A673 (cell line): Measurements from ENCODE around the gene KCNQ1. TPM values are rescaled to one million over a fixed set of nuclear protein-coding genes. Genes with fewer than 3 reads are reported as not detected.

ENCODE experiments used
- BruUV-seq: library from RNA; stranded (reverse); fragments of 400-500 nt; replicated peaks from 2 replicates; lab custom pipeline; 2021; lab: Mats Ljungman, UMichigan
- CTCF ChIA-PET: fragments of 300-600 bp; sonication (Branson Sonifier 250); formaldehyde crosslinking; loops from one replicate; lab custom pipeline; 2022; ENCODE audit warnings: antibody characterized with exemption; lab: Charles Lee
- POLR2A ChIA-PET: fragments of 300-600 bp; sonication (Branson Sonifier 250); formaldehyde crosslinking; loops from one replicate; lab custom pipeline; 2022; ENCODE audit warnings: antibody characterized with exemption; ENCODE audit not compliant: low non-redundant PET; lab: Charles Lee
- DNase-seq: peaks from one replicate; pipeline ENCODE4 v3.0.0-alpha.2; 2015; ENCODE audit warnings: low spot score
- H3K27ac ChIP-seq: fragments of 200-600 bp; sonication (generic); 2 replicates; pipeline ENCODE4 v1.5.1; 2016; ENCODE audit warnings: mixed run types, low read depth, mild to moderate bottlenecking, mixed read lengths, antibody characterized with exemption, low read length; ENCODE audit not compliant: poor library complexity, severe bottlenecking
- H3K27me3 ChIP-seq: fragments of 200-600 bp; sonication (generic); replicated peaks from 2 replicates; pipeline ENCODE4 v1.6.1; 2017; ENCODE audit warnings: mixed run types, low read depth, mild to moderate bottlenecking, mixed read lengths, antibody characterized with exemption, low read length; ENCODE audit not compliant: insufficient read depth, poor library complexity
- H3K36me3 ChIP-seq: fragments of 200-600 bp; sonication (generic); 2 replicates; pipeline ENCODE4 v1.6.1; 2016; ENCODE audit warnings: mixed run types, mild to moderate bottlenecking, mixed read lengths, antibody characterized with exemption, low read length; ENCODE audit not compliant: insufficient read depth, poor library complexity, severe bottlenecking
- H3K4me1 ChIP-seq: fragments of 200-600 bp; sonication (generic); 2 replicates; pipeline ENCODE4 v1.6.1; 2017; ENCODE audit warnings: mixed run types, mild to moderate bottlenecking, mixed read lengths, antibody characterized with exemption, low read length; ENCODE audit not compliant: insufficient read depth, poor library complexity, severe bottlenecking
- H3K4me3 ChIP-seq: fragments of 200-600 bp; sonication (generic); 2 replicates; pipeline ENCODE4 v1.5.1; 2016; ENCODE audit warnings: low read depth, mixed run types, mild to moderate bottlenecking, mixed read lengths, low read length; ENCODE audit not compliant: poor library complexity, severe bottlenecking
- H3K9me3 ChIP-seq: fragments of 200-600 bp; sonication (generic); 2 replicates; pipeline ENCODE4 v1.6.1; 2016; ENCODE audit warnings: mixed run types, low read depth, mild to moderate bottlenecking, mixed read lengths, antibody characterized with exemption, low read length; ENCODE audit not compliant: poor library complexity, severe bottlenecking
- EZH2 ChIP-seq: fragments of 200-600 bp; sonication (generic); IDR thresholded peaks from 2 replicates; pipeline ENCODE4 v1.6.1; 2017; ENCODE audit warnings: borderline replicate concordance, low read depth, mild to moderate bottlenecking, mixed read lengths, antibody characterized with exemption, low read length; ENCODE audit not compliant: poor library complexity, severe bottlenecking
- intact Hi-C: fragments of 100-400 bp; cut with micrococcal nuclease; formaldehyde crosslinking; loops from one replicate; pipeline ENCODE4 v1.10.0; 2022; ENCODE audit not compliant: unreplicated experiment
- total RNA-seq: library from RNA; stranded (reverse); gene quantifications from 2 replicates; pipeline ENCODE4 v1.2.3, GENCODE V29; 2021
- TF ChIP-seq, protein P1 (sequence below): fragments of 300-800, 200-600 bp; sonication (generic); conservative IDR thresholded peaks from 2 replicates; pipeline ENCODE4 v1.5.1; 2017; ENCODE audit warnings: low read depth, mild to moderate bottlenecking, antibody characterized with exemption, low read length, moderate library complexity, mixed read lengths

KCNQ1 gene
- total RNA-seq, 1 experiment from 2014 or later: not detected

DNA sequence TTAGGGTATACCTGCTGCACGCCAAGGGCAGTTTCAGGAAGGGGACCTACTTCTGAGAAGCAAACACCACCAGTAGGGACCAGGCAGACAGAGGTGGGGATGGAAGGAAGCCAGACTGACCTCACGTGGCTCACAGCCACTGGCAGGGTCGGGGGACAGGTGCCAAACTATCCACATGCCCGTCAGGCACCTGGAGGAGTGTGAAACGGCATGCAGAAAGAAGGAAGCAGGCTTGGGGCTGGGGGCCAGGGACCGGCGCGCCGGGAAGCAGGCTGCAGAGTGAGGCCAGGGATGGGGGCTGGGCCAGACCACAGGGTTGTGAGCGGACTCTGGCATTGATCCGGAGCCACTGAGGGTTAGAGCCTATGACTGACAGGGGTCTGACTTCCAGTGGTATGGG is 393.3 kb downstream of the KCNQ1 start:
- H3K4me1 ChIP-seq: no peaks in the 10 kb centered on the region
- H3K9me3 ChIP-seq: no peaks in the 10 kb centered on the region
- no peak for DNase-seq
- H3K36me3 ChIP-seq: no peaks in the 10 kb centered on the region
- TF ChIP-seq, protein P1, sequence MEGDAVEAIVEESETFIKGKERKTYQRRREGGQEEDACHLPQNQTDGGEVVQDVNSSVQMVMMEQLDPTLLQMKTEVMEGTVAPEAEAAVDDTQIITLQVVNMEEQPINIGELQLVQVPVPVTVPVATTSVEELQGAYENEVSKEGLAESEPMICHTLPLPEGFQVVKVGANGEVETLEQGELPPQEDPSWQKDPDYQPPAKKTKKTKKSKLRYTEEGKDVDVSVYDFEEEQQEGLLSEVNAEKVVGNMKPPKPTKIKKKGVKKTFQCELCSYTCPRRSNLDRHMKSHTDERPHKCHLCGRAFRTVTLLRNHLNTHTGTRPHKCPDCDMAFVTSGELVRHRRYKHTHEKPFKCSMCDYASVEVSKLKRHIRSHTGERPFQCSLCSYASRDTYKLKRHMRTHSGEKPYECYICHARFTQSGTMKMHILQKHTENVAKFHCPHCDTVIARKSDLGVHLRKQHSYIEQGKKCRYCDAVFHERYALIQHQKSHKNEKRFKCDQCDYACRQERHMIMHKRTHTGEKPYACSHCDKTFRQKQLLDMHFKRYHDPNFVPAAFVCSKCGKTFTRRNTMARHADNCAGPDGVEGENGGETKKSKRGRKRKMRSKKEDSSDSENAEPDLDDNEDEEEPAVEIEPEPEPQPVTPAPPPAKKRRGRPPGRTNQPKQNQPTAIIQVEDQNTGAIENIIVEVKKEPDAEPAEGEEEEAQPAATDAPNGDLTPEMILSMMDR: no peak
- ChIA-PET CTCF (no interaction called here), POLR2A (no interaction called here)
- H3K4me3 ChIP-seq: no peak overlapping the region
- no peaks in the 10 kb centered on the region for H3K27me3 ChIP-seq
- H3K27ac ChIP-seq: no peak overlapping the region
- intact Hi-C loops: no loop called here
- no TSS peak for BruUV-seq

DNA sequence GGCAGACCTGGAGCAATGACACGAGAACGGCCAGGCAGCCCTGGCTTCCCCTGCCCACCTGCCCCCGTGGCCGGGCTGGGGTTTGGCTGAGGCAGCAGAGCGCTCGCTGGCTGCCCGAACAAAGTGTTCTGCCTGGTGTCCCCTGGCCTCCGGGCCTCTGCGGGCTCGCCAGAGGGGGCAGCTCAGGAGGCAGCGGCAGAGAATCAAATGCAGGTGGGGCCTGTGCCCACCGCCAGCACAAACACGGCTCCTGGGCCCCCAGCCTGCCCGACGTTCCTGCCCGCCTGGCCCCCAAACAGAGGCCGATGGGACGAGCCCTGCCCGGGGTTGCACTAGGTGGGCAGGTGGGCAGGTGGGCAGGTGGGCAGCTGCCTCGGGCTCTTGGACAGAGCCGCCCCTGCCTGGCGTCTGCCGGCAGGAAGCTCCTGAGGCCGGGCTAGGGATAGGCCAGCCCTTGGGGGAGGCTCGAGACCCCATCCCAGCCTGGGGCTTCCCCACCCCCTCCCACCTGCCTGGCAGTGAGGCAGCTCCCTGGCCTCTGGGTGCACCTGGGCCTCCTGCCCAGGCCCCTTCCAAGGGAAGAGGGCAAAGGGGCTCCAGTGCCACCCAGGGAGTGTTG is 394.0 kb downstream of the KCNQ1 start:
- ChIA-PET POLR2A (no interaction called here), CTCF (no interaction called here)
- no peak overlapping the region for H3K4me3 ChIP-seq
- no TSS peak for BruUV-seq
- TF ChIP-seq EZH2: no peak
- TF ChIP-seq, protein P1: no peak
- intact Hi-C loops: no loop called here
- H3K27me3 ChIP-seq: no peaks in the 10 kb centered on the region
- no peaks in the 10 kb centered on the region for H3K9me3 ChIP-seq
- no peak overlapping the region for H3K27ac ChIP-seq
- no peaks in the 10 kb centered on the region for H3K36me3 ChIP-seq
- H3K4me1 ChIP-seq: no peaks in the 10 kb centered on the region
- no peak for DNase-seq

DNA sequence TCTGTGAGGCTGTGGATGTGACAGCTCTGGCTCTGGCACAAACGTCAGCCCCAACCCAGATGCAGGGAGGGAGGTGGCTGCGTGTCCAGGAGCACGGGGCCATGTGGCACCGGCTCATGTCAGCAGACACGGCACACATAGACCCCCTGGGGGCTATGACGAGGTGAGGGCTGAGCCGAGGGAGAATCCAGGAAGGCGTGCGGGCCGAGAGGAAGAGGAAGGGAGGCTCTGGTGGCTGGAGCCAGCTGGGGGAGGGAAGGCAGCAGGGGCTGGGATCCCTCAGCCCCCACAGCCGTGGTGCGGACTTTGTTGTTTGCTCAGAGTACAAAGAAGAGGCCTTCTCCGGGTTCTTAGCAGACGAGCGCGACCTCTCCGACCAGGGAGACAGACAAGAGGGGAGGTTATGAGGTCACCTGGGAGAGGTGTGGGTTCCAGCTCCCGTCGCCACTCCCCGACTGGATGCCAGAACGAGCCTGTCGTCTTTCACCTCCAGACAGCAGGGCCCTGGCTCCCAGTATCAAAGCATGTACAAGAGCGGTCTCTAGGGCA is 394.7 kb downstream of the KCNQ1 start:
- Histone ChIP-seq H3K27me3 (no peaks in the 10 kb centered on the region), H3K36me3 (no peaks in the 10 kb centered on the region), H3K9me3 (no peaks in the 10 kb centered on the region), H3K4me3 (no peak overlapping the region), H3K4me1 (no peaks in the 10 kb centered on the region), H3K27ac (no peak overlapping the region)
- ChIA-PET POLR2A (no interaction called here), CTCF (no interaction called here)
- TF ChIP-seq, protein P1: no peak
- TF ChIP-seq EZH2: no peak
- no peak for DNase-seq
- intact Hi-C loops: no loop called here
- BruUV-seq: no TSS peak
